WTC11 (cell line): ENCODE measurements around the gene USH1C. TPM values are rescaled to one million over a fixed set of nuclear protein-coding genes. Genes with fewer than 3 reads are reported as not detected.

ENCODE experiments used
- ATAC-seq: fragments of 200-7000 bp; cut with Tn5 transposase; 2 replicates; pipeline ENCODE4 v1.10.0; 2021; ENCODE audit warnings: mild to moderate bottlenecking, moderate library complexity
- CTCF ChIA-PET: fragments of 300-600 bp; sonication (Branson Sonifier 250); formaldehyde crosslinking; loops from one replicate; lab custom pipeline; 2021; ENCODE audit warnings: antibody characterized with exemption; lab: Charles Lee
- POLR2A ChIA-PET: fragments of 350-600 bp; sonication (Branson Sonifier 250); formaldehyde crosslinking; loops from one replicate; lab custom pipeline; 2021; ENCODE audit warnings: antibody characterized with exemption; lab: Charles Lee
- DNase-seq: peaks from one replicate; pipeline ENCODE4 v3.0.0; 2021; ENCODE audit warnings: low spot score
- H3K27ac Mint-ChIP-seq: 2 replicates; pipeline ENCODE4 v1.8.0; 2021; ENCODE audit warnings: mixed read lengths
- H3K27me3 Mint-ChIP-seq: 2 replicates; pipeline ENCODE4 v1.8.0; 2021; ENCODE audit warnings: low read depth, mild to moderate bottlenecking, moderate library complexity, mixed read lengths
- H3K36me3 Mint-ChIP-seq: 2 replicates; pipeline ENCODE4 v1.8.0; 2021; ENCODE audit warnings: mixed read lengths
- H3K4me1 Mint-ChIP-seq: 2 replicates; pipeline ENCODE4 v1.8.0; 2022; ENCODE audit warnings: mixed read lengths
- H3K4me3 Mint-ChIP-seq: 2 replicates; pipeline ENCODE4 v1.8.0; 2021; ENCODE audit warnings: mild to moderate bottlenecking, moderate library complexity, mixed read lengths
- H3K9me3 Mint-ChIP-seq: 2 replicates; pipeline ENCODE4 v1.8.0; 2021; ENCODE audit warnings: mixed read lengths
- CDX4 ChIP-seq: fragments of 250-450 bp; sonication (Bioruptor Pico); IDR thresholded peaks from 2 replicates; pipeline ENCODE4 v1.9.0; 2021; ENCODE audit warnings: moderate library complexity, mild to moderate bottlenecking, inconsistent platforms, borderline replicate concordance
- EMX1 ChIP-seq: fragments of 250-450 bp; sonication (Bioruptor Pico); IDR thresholded peaks from 2 replicates; pipeline ENCODE4 v1.8.0; 2021; ENCODE audit warnings: mild to moderate bottlenecking
- ERG ChIP-seq: fragments of 250-450 bp; sonication (Bioruptor Pico); IDR thresholded peaks from 2 replicates; pipeline ENCODE4 v1.8.0; 2021; ENCODE audit warnings: mild to moderate bottlenecking
- GABPB1 ChIP-seq: sonication (generic); formaldehyde crosslinking; IDR thresholded peaks from 2 replicates; pipeline ENCODE4 v1.8.1; 2023; ENCODE audit warnings: mild to moderate bottlenecking, missing genetic modification reagents
- KAT7 ChIP-seq: sonication (generic); formaldehyde crosslinking; IDR thresholded peaks from 2 replicates; pipeline ENCODE4 v1.8.1; 2023; ENCODE audit warnings: missing genetic modification reagents, mild to moderate bottlenecking, borderline replicate concordance
- MXD4 ChIP-seq: fragments of 250-450 bp; sonication (Bioruptor Pico); IDR thresholded peaks from 2 replicates; pipeline ENCODE4 v1.8.0; 2021; ENCODE audit warnings: mild to moderate bottlenecking, moderate library complexity, borderline replicate concordance
- MYBL2 ChIP-seq: sonication (generic); formaldehyde crosslinking; IDR thresholded peaks from 2 replicates; pipeline ENCODE4 v1.8.1; 2023; ENCODE audit warnings: mild to moderate bottlenecking, moderate library complexity, missing genetic modification reagents
- NFYB ChIP-seq: sonication (generic); formaldehyde crosslinking; conservative IDR thresholded peaks from 2 replicates; pipeline ENCODE4 v1.8.0; 2022; ENCODE audit warnings: low read depth, missing genetic modification reagents
- NR1H2 ChIP-seq: sonication (generic); formaldehyde crosslinking; IDR thresholded peaks from 2 replicates; pipeline ENCODE4 v1.9.0; 2021; ENCODE audit warnings: mild to moderate bottlenecking, moderate library complexity, missing genetic modification reagents
- PRRX2 ChIP-seq: fragments of 250-450 bp; sonication (Bioruptor Pico); IDR thresholded peaks from 2 replicates; pipeline ENCODE4 v1.8.0; 2021; ENCODE audit warnings: mild to moderate bottlenecking
- RELA ChIP-seq: sonication (generic); formaldehyde crosslinking; IDR thresholded peaks from 2 replicates; pipeline ENCODE4 v1.8.1; 2022; ENCODE audit warnings: missing genetic modification reagents, mild to moderate bottlenecking, borderline replicate concordance
- RORB ChIP-seq: fragments of 250-450 bp; sonication (Bioruptor Pico); IDR thresholded peaks from 2 replicates; pipeline ENCODE4 v1.9.0; 2021; ENCODE audit warnings: mild to moderate bottlenecking
- SMAD4 ChIP-seq: sonication (generic); formaldehyde crosslinking; IDR thresholded peaks from 2 replicates; pipeline ENCODE4 v1.8.0; 2022; ENCODE audit warnings: mild to moderate bottlenecking, missing genetic modification reagents
- TCF7 ChIP-seq: sonication (generic); formaldehyde crosslinking; IDR thresholded peaks from 2 replicates; pipeline ENCODE4 v1.8.0; 2022; ENCODE audit warnings: mild to moderate bottlenecking, low read depth, missing genetic modification reagents, moderate library complexity
- ZBTB21 ChIP-seq: sonication (generic); formaldehyde crosslinking; IDR thresholded peaks from 2 replicates; pipeline ENCODE4 v1.8.1; 2023; ENCODE audit warnings: mild to moderate bottlenecking, missing genetic modification reagents, borderline replicate concordance
- ZNF232 ChIP-seq: sonication (generic); formaldehyde crosslinking; IDR thresholded peaks from 2 replicates; pipeline ENCODE4 v1.8.0; 2022; ENCODE audit warnings: mild to moderate bottlenecking, missing genetic modification reagents
- ZNF396 ChIP-seq: fragments of 250-450 bp; sonication (Bioruptor Pico); IDR thresholded peaks from 2 replicates; pipeline ENCODE4 v1.8.0; 2021; ENCODE audit warnings: mild to moderate bottlenecking, moderate library complexity, borderline replicate concordance
- ZNF416 ChIP-seq: fragments of 250-450 bp; sonication (Bioruptor Pico); IDR thresholded peaks from 2 replicates; pipeline ENCODE4 v1.9.0; 2021; ENCODE audit warnings: mild to moderate bottlenecking, inconsistent platforms
- ZNF423 ChIP-seq: fragments of 250-450 bp; sonication (Bioruptor Pico); IDR thresholded peaks from 2 replicates; pipeline ENCODE4 v2.1.2; 2022; ENCODE audit warnings: mild to moderate bottlenecking, moderate library complexity
- total RNA-seq: library from RNA; stranded (reverse); gene quantifications from 3 replicates; pipeline ENCODE4 v1.2.3, GENCODE V29; 2021
- TF ChIP-seq, protein P1 (sequence below): sonication (generic); formaldehyde crosslinking; IDR thresholded peaks from 2 replicates; pipeline ENCODE4 v1.8.1; 2022; ENCODE audit warnings: mild to moderate bottlenecking, moderate library complexity, missing genetic modification reagents
- TF ChIP-seq, protein P2 (sequence below): fragments of 250-450 bp; sonication (Bioruptor Pico); IDR thresholded peaks from 2 replicates; pipeline ENCODE4 v2.1.2; 2022; ENCODE audit warnings: mild to moderate bottlenecking, moderate library complexity
- TF ChIP-seq, protein P3 (sequence below): fragments of 250-450 bp; sonication (Bioruptor Pico); conservative IDR thresholded peaks from 2 replicates; pipeline ENCODE4 v1.9.0; 2021; ENCODE audit warnings: mild to moderate bottlenecking
- TF ChIP-seq, protein P4 (sequence below): sonication (generic); formaldehyde crosslinking; IDR thresholded peaks from 2 replicates; pipeline ENCODE4 v1.8.0; 2023; ENCODE audit warnings: missing genetic modification reagents
- TF ChIP-seq, protein P5 (sequence below): sonication (generic); formaldehyde crosslinking; IDR thresholded peaks from 2 replicates; pipeline ENCODE4 v1.8.1; 2023; ENCODE audit warnings: mild to moderate bottlenecking, moderate library complexity, missing genetic modification reagents

USH1C gene
- total RNA-seq, 1 experiment from 2014 or later: 3.9 TPM

DNA sequence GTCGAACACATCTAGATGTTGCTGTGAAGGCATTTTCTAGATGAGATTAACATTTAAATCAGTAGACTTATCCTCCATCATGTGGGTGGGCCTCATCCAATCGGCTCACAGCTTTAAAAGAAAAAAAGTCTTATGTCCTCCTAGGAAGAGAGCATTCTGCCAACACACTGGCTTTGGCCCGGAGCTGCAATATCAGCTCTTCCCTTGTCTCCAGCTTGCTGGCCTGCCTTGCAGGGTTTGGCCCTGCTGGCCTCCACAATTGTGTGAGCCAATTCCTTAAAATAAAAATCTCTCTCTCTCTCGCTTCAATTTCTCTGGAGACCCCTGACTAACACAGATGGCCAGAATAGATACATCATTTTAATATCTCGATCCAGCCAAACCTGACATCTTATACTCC is 54.5 kb downstream of the USH1C start:
- no peak for DNase-seq
- no peak for ATAC-seq
- Mint-ChIP-seq H3K36me3 (no peaks in the 10 kb centered on the region), H3K27ac (no peak overlapping the region), H3K4me3 (no peak overlapping the region), H3K4me1 (no peaks in the 10 kb centered on the region), H3K27me3 (no peaks in the 10 kb centered on the region; the same call in none of the 2 replicates), H3K9me3 (no peaks in the 10 kb centered on the region)
- no peak for TF ChIP-seq NFYB (CRISPR knock-in tag)
- TF ChIP-seq ZNF416 (CRISPR knock-in tag): no peak
- TF ChIP-seq MYBL2: no peak
- TF ChIP-seq, protein P1, sequence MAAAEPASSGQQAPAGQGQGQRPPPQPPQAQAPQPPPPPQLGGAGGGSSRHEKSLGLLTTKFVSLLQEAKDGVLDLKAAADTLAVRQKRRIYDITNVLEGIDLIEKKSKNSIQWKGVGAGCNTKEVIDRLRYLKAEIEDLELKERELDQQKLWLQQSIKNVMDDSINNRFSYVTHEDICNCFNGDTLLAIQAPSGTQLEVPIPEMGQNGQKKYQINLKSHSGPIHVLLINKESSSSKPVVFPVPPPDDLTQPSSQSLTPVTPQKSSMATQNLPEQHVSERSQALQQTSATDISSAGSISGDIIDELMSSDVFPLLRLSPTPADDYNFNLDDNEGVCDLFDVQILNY (CRISPR knock-in tag): no peak
- no peak for TF ChIP-seq NR1H2 (CRISPR knock-in tag)
- POLR2A ChIA-PET: no interaction called here
- CTCF ChIA-PET: interaction anchor here (1.4 to 1.8 kb wide), 2 partner anchors 9 to 38 kb away, joined by 6 to 7 read pairs; no protein-coding TSS in a partner anchor

DNA sequence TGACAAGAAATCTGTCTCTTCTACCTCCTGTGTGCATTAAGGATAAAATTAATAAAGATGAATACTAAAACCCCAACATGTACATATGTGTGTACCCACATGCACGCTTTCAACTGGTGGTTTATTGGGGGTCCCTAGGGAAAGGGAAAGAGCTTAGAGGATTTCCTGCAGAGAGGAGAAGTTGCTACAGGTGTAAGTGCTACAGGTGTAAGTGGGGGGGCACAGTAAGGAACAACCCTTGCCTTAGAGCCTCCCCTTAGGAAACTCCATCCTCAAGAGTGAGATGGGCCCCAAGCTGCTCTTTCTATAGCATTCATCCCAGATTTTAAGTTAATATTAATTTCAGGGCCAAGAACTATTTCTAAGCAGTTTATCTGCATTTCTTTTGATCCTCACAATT is 55.7 kb downstream of the USH1C start:
- CTCF ChIA-PET: interaction anchor here (1.8 kb wide), 1 partner anchor 40 kb away, joined by 6 read pairs; no protein-coding TSS in a partner anchor
- no peak for DNase-seq
- no peaks in the 10 kb centered on the region for H3K4me1 Mint-ChIP-seq
- H3K27ac Mint-ChIP-seq: no peak overlapping the region
- no peak overlapping the region for H3K4me3 Mint-ChIP-seq
- peaks cover 6% of the 10 kb centered on the region for H3K9me3 Mint-ChIP-seq
- no peak for TF ChIP-seq GABPB1 (CRISPR knock-in tag)
- no peak for TF ChIP-seq ZNF232 (CRISPR knock-in tag)
- no peak for TF ChIP-seq NR1H2 (CRISPR knock-in tag)
- no peak for TF ChIP-seq EMX1 (CRISPR knock-in tag)
- no peak for TF ChIP-seq KAT7 (CRISPR knock-in tag)
- TF ChIP-seq, protein P2, sequence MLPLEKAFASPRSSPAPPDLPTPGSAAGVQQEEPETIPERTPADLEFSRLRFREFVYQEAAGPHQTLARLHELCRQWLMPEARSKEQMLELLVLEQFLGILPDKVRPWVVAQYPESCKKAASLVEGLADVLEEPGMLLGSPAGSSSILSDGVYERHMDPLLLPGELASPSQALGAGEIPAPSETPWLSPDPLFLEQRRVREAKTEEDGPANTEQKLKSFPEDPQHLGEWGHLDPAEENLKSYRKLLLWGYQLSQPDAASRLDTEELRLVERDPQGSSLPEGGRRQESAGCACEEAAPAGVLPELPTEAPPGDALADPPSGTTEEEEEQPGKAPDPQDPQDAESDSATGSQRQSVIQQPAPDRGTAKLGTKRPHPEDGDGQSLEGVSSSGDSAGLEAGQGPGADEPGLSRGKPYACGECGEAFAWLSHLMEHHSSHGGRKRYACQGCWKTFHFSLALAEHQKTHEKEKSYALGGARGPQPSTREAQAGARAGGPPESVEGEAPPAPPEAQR (CRISPR knock-in tag): no peak
- TF ChIP-seq, protein P3, sequence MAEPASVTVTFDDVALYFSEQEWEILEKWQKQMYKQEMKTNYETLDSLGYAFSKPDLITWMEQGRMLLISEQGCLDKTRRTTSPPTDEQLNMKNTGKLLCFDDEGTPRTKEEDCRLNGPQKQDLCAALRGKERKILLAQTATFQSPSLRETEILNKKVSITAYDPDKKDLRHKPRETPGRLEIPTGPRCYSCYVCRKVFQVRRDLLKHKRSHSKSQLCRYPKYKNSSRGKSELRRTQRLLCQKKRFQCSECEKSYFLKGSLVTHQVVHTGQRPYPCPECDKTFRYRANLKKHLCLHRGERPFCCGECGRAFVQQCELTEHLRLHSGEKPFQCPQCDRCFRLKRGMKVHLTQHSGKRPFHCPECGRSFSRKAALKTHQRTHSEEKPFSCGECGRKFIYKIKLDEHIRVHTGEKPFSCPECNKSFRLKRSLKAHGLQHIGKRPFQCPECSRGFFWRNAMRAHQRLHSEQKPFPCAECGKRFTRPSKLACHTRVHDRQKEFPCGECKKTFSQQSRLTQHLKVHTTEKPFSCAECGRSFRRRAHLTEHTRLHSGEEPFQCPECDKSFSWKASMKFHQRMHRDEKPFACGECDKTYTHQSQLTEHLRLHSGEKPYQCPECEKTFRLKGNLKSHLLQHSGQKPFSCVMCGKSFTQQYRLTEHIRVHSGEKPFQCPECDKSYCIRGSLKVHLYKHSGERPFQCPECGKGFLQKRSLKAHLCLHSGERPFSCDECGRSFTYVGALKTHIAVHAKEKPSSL (CRISPR knock-in tag): no peak
- no peak for TF ChIP-seq TCF7 (CRISPR knock-in tag)
- TF ChIP-seq RELA (CRISPR knock-in tag): no peak
- no peak for TF ChIP-seq ZBTB21 (CRISPR knock-in tag)
- TF ChIP-seq, protein P4, sequence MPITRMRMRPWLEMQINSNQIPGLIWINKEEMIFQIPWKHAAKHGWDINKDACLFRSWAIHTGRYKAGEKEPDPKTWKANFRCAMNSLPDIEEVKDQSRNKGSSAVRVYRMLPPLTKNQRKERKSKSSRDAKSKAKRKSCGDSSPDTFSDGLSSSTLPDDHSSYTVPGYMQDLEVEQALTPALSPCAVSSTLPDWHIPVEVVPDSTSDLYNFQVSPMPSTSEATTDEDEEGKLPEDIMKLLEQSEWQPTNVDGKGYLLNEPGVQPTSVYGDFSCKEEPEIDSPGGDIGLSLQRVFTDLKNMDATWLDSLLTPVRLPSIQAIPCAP: no peak
- TF ChIP-seq MXD4 (CRISPR knock-in tag): no peak
- TF ChIP-seq SMAD4: no peak
- no peak for TF ChIP-seq ERG (CRISPR knock-in tag)
- TF ChIP-seq CDX4 (CRISPR knock-in tag): no peak
- TF ChIP-seq ZNF396 (CRISPR knock-in tag): no peak
- TF ChIP-seq ZNF423 (CRISPR knock-in tag): no peak
- no peak for TF ChIP-seq RORB (CRISPR knock-in tag)
- TF ChIP-seq PRRX2 (CRISPR knock-in tag): no peak
- TF ChIP-seq, protein P5, sequence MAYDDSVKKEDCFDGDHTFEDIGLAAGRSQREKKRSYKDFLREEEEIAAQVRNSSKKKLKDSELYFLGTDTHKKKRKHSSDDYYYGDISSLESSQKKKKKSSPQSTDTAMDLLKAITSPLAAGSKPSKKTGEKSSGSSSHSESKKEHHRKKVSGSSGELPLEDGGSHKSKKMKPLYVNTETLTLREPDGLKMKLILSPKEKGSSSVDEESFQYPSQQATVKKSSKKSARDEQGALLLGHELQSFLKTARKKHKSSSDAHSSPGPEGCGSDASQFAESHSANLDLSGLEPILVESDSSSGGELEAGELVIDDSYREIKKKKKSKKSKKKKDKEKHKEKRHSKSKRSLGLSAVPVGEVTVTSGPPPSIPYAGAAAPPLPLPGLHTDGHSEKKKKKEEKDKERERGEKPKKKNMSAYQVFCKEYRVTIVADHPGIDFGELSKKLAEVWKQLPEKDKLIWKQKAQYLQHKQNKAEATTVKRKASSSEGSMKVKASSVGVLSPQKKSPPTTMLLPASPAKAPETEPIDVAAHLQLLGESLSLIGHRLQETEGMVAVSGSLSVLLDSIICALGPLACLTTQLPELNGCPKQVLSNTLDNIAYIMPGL (CRISPR knock-in tag): no peak
- TF ChIP-seq, all 79 proteins: peak for 0
- H3K27me3 Mint-ChIP-seq: no peaks in the 10 kb centered on the region; the same call in none of the 2 replicates
- no peaks in the 10 kb centered on the region for H3K36me3 Mint-ChIP-seq
- ATAC-seq: no peak
- POLR2A ChIA-PET: no interaction called here
